ENCODE measurements around the gene KDM4E.

Gene KDM4E

GRCh38 chr11:95054356-95054755 lies 29.3 kb downstream of the KDM4E start:
- DNase-seq = no peak

- DNase-seq = no peak
Observed at GRCh38 chr11:95055283-95055897, 30.3 kb downstream of the KDM4E start.

- no peak for DNase-seq
Observed at GRCh38 chr11:95057959-95058358, 32.9 kb downstream of the KDM4E start.

GRCh38 chr11:95058621-95059020 lies 33.6 kb downstream of the KDM4E start:
- DNase-seq = no peak

- no peak for DNase-seq
Observed at GRCh38 chr11:95059046-95059445, 34.0 kb downstream of the KDM4E start.

DNA sequence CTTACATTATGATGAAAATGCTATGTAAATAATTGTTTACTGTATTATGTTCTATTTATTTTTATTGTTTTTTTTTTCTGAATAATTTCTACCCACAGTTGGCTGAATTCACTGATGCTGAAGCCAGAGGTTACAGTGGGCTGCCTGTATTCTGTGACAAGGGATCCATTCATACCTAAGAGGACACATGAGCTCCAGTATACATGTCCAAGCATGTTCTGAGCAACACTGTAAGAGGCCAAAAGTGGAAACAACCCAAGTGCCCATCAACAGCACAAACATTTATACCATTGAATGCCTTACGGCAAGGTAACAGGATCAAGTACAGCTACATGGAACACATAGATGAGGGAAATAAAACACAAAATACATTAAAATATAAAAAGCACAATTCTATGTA lies 40.3 kb downstream of the KDM4E start:
- DNase-seq = no peak

- no peak for DNase-seq
Observed at GRCh38 chr11:95066716-95067038, 41.6 kb downstream of the KDM4E start, which contains the start of gene SRSF8. TSS of gene SRSF8 (plus strand) at chr11:95066919. CDS start at chr11:95067227, 308 bp downstream.

DNA sequence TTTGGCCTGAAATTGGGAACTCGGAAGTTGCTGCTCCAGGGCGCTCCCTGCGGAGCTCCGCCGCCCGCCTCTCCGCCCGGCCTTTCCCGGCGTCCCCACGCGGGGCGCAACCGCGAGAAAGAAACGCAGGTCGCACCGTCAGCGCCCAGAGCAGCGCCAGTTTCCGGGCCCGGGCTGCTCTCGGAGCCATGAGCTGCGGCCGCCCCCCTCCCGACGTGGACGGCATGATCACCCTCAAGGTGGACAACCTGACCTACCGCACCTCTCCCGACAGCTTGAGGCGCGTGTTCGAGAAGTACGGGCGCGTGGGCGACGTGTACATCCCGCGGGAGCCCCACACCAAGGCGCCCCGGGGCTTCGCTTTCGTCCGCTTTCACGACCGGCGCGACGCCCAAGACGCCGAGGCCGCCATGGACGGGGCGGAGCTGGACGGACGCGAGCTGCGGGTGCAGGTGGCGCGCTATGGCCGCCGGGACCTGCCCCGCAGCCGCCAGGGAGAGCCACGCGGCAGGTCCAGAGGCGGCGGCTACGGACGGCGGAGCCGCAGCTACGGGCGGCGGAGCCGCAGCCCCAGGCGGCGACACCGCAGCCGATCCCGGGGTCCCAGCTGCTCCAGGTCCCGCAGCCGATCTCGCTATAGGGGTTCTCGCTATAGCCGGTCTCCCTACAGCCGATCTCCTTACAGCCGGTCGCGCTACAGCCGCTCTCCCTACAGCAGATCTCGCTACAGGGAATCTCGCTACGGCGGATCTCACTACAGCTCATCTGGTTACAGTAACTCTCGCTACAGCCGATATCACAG lies 42.2 kb downstream of the KDM4E start:
- DNase-seq = peak; percentile 78

GRCh38 chr11:95067841-95068219 lies 42.8 kb downstream of the KDM4E start:
- DNase-seq = no peak

GRCh38 chr11:95068549-95068948 lies 43.5 kb downstream of the KDM4E start:
- DNase-seq = peak; percentile 51

DNA sequence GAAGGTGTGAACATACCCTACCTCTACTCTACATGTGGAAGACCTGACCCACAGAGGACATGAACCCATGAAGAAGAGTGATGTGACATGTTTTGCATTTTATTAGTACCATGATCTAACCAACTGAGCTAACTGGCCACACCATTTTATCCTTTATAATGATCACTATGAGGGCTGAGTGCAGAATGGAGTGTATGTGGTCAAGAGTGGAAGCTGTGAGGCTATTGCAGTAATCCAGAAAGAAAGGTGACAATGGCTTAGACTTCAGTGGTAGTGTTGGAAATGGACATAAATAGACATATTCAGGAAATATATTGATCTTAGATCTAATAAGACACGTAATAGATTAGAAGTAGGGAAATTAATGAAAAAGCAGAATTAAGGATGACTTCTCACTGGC lies 45.4 kb downstream of the KDM4E start:
- no peak for DNase-seq

- no peak for DNase-seq
Observed at GRCh38 chr11:95072948-95073347, 47.9 kb downstream of the KDM4E start.

DNA sequence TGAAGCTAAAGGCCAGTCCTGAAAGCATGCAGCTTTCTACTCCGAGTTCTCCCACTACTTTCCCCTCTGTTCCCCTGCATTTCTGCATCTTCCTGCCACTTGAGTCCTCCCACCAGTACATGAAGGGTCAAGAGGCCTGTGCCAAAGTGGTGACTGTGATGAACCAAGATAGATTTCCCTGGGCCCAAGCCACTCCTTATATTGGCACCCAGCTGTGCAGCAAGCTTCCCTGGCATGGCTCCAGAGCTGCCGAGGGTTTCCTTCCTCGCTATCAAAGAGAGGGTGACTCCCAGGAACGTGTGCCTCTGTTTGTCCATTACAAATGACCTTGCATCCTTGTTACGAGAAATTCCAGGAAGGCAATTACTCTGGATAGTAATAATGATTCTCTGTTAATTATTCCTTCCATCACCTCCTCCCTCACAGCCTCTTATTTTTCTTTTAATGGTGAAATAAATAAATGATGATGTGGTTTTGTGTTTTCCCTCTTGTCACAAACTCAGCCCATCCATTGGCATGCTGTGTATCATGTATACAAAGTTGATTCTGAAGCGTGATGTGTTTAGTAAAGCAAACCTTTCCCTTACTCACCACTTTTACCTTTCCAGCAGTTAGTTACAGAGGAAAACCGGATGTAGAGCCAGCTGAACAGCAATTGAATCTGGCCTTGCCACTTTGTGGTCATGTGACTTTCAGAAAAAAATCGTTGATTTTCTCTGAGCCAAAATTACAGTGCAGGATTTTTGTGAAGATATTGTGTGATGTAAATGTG lies 49.9 kb downstream of the KDM4E start:
- DNase-seq = no peak

GRCh38 chr11:95076416-95076815 lies 51.4 kb downstream of the KDM4E start:
- no peak for DNase-seq

GRCh38 chr11:95076981-95077380 lies 51.9 kb downstream of the KDM4E start:
- no peak for DNase-seq

Measured in stimulated activated CD4-positive, alpha-beta T cell treated with anti-CD3 and anti-CD28 coated beads, Interleukin-4, amount 100 ng/mL, for 1 hour (primary cell).